ENCODE data around the gene CSMD2.

- TF ChIP-seq CTCF (IDR thresholded peaks at IDR 0.05): no peak
- no peak for TF ChIP-seq EZH2 (IDR thresholded peaks at IDR 0.05)
These were observed 647.3 kb downstream of the CSMD2 start for GRCh38 chr1:33517596-33518250.

Measured in neural progenitor cell (in vitro differentiated cells).